DOHH2 (cell line): Measurements from ENCODE around the gene PLCL1.

Experiments
- EZH2phosphoT487 ChIP-seq: fragments of 200-600 bp; sonication (generic); IDR thresholded peaks from 2 replicates; pipeline ENCODE4 v1.6.1; 2017; ENCODE audit warnings: borderline replicate concordance, mild to moderate bottlenecking, antibody characterized with exemption, low read length, moderate library complexity, mixed read lengths
- TF ChIP-seq, protein P1 (sequence below): fragments of 200-600 bp; sonication (generic); IDR thresholded peaks from one replicate; pipeline ENCODE4 v1.5.1; 2014; ENCODE audit warnings: antibody characterized with exemption, mild to moderate bottlenecking, low read depth, low read length; ENCODE audit not compliant: poor library complexity, severe bottlenecking

DNA sequence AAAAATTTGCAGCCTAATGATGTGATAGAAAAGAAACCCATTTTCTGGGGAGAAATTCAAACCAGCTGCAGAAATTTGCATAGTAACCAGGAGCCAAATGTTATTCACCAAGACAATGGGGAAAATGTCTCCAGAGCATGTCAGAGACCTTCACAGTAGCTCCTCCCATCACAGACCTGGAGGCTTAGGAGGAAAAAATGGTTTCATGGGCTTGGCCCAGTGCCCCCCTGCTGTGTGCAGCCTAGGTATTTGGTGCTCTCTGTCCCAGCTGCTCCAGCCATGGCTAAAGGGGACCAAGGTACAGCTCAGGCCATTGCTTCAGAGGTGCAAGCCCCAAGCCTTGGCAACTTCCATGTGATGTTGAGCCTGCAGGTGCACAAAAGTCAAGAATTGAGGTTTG lies 352.9 kb downstream of the PLCL1 start:
- TF ChIP-seq, protein P1, sequence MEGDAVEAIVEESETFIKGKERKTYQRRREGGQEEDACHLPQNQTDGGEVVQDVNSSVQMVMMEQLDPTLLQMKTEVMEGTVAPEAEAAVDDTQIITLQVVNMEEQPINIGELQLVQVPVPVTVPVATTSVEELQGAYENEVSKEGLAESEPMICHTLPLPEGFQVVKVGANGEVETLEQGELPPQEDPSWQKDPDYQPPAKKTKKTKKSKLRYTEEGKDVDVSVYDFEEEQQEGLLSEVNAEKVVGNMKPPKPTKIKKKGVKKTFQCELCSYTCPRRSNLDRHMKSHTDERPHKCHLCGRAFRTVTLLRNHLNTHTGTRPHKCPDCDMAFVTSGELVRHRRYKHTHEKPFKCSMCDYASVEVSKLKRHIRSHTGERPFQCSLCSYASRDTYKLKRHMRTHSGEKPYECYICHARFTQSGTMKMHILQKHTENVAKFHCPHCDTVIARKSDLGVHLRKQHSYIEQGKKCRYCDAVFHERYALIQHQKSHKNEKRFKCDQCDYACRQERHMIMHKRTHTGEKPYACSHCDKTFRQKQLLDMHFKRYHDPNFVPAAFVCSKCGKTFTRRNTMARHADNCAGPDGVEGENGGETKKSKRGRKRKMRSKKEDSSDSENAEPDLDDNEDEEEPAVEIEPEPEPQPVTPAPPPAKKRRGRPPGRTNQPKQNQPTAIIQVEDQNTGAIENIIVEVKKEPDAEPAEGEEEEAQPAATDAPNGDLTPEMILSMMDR, result no peak
- no peak for TF ChIP-seq EZH2phosphoT487
